Panc1 (cell line): ENCODE data around the gene CERT1. TPM values are rescaled to one million over a fixed set of nuclear protein-coding genes. Genes with fewer than 3 reads are reported as not detected.

Experiments used
- ATAC-seq: fragments of 200-7000 bp; cut with Tn5 transposase; 2 replicates; pipeline ENCODE4 v1.9.1; 2020; ENCODE audit warnings: mild to moderate bottlenecking, moderate library complexity
- BruUV-seq: library from RNA; stranded (reverse); fragments of 400-500 nt; replicated peaks from 2 replicates; lab custom pipeline; 2021; lab: Mats Ljungman, UMichigan
- CTCF ChIA-PET: fragments of 300-600 bp; sonication (Branson Sonifier 250); formaldehyde crosslinking; loops from one replicate; lab custom pipeline; 2022; ENCODE audit warnings: antibody characterized with exemption; lab: Charles Lee
- POLR2A ChIA-PET: fragments of 300-600 bp; sonication (Branson Sonifier 250); formaldehyde crosslinking; loops from one replicate; lab custom pipeline; 2022; ENCODE audit warnings: antibody characterized with exemption; lab: Charles Lee
- DNase-seq: peaks from one replicate; pipeline ENCODE4 v3.0.0-alpha.2; 2010; ENCODE audit warnings: low read depth, low spot score
- H3K27ac ChIP-seq: 2 replicates; pipeline ENCODE4 v1.5.1; 2011; ENCODE audit warnings: mild to moderate bottlenecking, low read length, inconsistent platforms
- H3K27me3 ChIP-seq: fragments of 200-500 bp; sonication (Bioruptor generic); 2 replicates; pipeline ENCODE4 v1.6.0; 2014; ENCODE audit warnings: low read length, inconsistent platforms; ENCODE audit not compliant: control insufficient read depth, insufficient read depth
- H3K36me3 ChIP-seq: fragments of 200-500 bp; sonication (Bioruptor generic); 2 replicates; pipeline ENCODE4 v1.5.1; 2014; ENCODE audit warnings: inconsistent platforms, mild to moderate bottlenecking, low read length, moderate library complexity; ENCODE audit not compliant: control insufficient read depth, insufficient read depth
- H3K4me1 ChIP-seq: 2 replicates; pipeline ENCODE4 v1.5.1; 2011; ENCODE audit warnings: inconsistent platforms, mild to moderate bottlenecking, low read length, moderate library complexity; ENCODE audit not compliant: control insufficient read depth, insufficient read depth
- H3K4me3 ChIP-seq, 2 experiments: 2 replicates each; pipeline ENCODE4 v1.5.1; 2011 to 2012; ENCODE audit warnings: low read depth in 2 of 2, low read length in 2 of 2, mild to moderate bottlenecking in 2 of 2, inconsistent platforms in 1 of 2, moderate library complexity in 1 of 2
- H3K9me3 ChIP-seq: fragments of 200-500 bp; sonication (Bioruptor generic); 2 replicates; pipeline ENCODE4 v1.5.1; 2014; ENCODE audit warnings: low read depth, mild to moderate bottlenecking, inconsistent platforms, low read length, moderate library complexity; ENCODE audit not compliant: control insufficient read depth, insufficient read depth
- POLR2AphosphoS5 ChIP-seq: IDR thresholded peaks from 2 replicates; pipeline ENCODE4 v1.6.1; 2012; ENCODE audit warnings: mild to moderate bottlenecking, low read depth, low read length, moderate library complexity
- SIN3A ChIP-seq: IDR thresholded peaks from 2 replicates; pipeline ENCODE4 v1.6.1; 2012; ENCODE audit warnings: low read depth, mild to moderate bottlenecking, low read length, moderate library complexity, borderline replicate concordance; ENCODE audit not compliant: insufficient read depth
- TCF7L2 ChIP-seq: IDR thresholded peaks from 2 replicates; pipeline ENCODE4 v1.6.1; 2011; ENCODE audit warnings: mild to moderate bottlenecking, low read depth, low read length, inconsistent platforms
- in situ Hi-C: cut with HindIII; loops from 2 replicates; pipeline ENCODE4 v1.10.0; 2016; ENCODE audit warnings: low sequenced_read_pairs, low pct_unique_long_range_greater_than_20kb
- intact Hi-C: fragments of 100-400 bp; cut with micrococcal nuclease; formaldehyde crosslinking; loops from one replicate; pipeline ENCODE4 v1.10.0; 2022; ENCODE audit not compliant: unreplicated experiment
- total RNA-seq: library from RNA; stranded (reverse); gene quantifications from one replicate; pipeline ENCODE4 v1.2.1, GENCODE V29; 2021; ENCODE audit not compliant: unreplicated experiment
- TF ChIP-seq, protein P1 (sequence below): fragments of 450-650 bp; IDR thresholded peaks from 2 replicates; pipeline ENCODE4 v1.5.1; 2017; ENCODE audit warnings: mild to moderate bottlenecking
- TF ChIP-seq, protein P2 (sequence below), 2 experiments: IDR thresholded peaks; 2 replicates each; pipeline ENCODE4 v1.6.1; 2011 to 2012; ENCODE audit warnings: low read depth in 2 of 2, control low read depth in 1 of 2, low read length in 1 of 2, mild to moderate bottlenecking in 1 of 2, moderate library complexity in 1 of 2; ENCODE audit not compliant: insufficient read depth in 1 of 2

CERT1 gene
- total RNA-seq, 1 experiment from 2014 or later: 26.7 TPM

- no peak for ATAC-seq
- no peak overlapping the region for H3K4me3 ChIP-seq
- no peaks in the 10 kb centered on the region for H3K9me3 ChIP-seq
These were observed 33.7 kb upstream of the CERT1 start for GRCh38 chr5:75545131-75545530.

GRCh38 chr5:75538211-75538610 lies 26.8 kb upstream of the CERT1 start:
- no peak overlapping the region for H3K4me3 ChIP-seq
- H3K4me1 ChIP-seq: no peaks in the 10 kb centered on the region
- ChIA-PET POLR2A (no interaction called here), CTCF (no interaction called here)
- in situ Hi-C loops (no loop called here), intact Hi-C loops (no loop called here)
- no peaks in the 10 kb centered on the region for H3K9me3 ChIP-seq
- H3K36me3 ChIP-seq: no peaks in the 10 kb centered on the region
- H3K27ac ChIP-seq: no peak overlapping the region
- no TSS peak for BruUV-seq
- TF ChIP-seq, protein P1, sequence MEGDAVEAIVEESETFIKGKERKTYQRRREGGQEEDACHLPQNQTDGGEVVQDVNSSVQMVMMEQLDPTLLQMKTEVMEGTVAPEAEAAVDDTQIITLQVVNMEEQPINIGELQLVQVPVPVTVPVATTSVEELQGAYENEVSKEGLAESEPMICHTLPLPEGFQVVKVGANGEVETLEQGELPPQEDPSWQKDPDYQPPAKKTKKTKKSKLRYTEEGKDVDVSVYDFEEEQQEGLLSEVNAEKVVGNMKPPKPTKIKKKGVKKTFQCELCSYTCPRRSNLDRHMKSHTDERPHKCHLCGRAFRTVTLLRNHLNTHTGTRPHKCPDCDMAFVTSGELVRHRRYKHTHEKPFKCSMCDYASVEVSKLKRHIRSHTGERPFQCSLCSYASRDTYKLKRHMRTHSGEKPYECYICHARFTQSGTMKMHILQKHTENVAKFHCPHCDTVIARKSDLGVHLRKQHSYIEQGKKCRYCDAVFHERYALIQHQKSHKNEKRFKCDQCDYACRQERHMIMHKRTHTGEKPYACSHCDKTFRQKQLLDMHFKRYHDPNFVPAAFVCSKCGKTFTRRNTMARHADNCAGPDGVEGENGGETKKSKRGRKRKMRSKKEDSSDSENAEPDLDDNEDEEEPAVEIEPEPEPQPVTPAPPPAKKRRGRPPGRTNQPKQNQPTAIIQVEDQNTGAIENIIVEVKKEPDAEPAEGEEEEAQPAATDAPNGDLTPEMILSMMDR: no peak
- no peak for TF ChIP-seq TCF7L2
- TF ChIP-seq, protein P2, sequence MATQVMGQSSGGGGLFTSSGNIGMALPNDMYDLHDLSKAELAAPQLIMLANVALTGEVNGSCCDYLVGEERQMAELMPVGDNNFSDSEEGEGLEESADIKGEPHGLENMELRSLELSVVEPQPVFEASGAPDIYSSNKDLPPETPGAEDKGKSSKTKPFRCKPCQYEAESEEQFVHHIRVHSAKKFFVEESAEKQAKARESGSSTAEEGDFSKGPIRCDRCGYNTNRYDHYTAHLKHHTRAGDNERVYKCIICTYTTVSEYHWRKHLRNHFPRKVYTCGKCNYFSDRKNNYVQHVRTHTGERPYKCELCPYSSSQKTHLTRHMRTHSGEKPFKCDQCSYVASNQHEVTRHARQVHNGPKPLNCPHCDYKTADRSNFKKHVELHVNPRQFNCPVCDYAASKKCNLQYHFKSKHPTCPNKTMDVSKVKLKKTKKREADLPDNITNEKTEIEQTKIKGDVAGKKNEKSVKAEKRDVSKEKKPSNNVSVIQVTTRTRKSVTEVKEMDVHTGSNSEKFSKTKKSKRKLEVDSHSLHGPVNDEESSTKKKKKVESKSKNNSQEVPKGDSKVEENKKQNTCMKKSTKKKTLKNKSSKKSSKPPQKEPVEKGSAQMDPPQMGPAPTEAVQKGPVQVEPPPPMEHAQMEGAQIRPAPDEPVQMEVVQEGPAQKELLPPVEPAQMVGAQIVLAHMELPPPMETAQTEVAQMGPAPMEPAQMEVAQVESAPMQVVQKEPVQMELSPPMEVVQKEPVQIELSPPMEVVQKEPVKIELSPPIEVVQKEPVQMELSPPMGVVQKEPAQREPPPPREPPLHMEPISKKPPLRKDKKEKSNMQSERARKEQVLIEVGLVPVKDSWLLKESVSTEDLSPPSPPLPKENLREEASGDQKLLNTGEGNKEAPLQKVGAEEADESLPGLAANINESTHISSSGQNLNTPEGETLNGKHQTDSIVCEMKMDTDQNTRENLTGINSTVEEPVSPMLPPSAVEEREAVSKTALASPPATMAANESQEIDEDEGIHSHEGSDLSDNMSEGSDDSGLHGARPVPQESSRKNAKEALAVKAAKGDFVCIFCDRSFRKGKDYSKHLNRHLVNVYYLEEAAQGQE (IDR thresholded peaks at IDR 0.05; ENCODE audit: insufficient read depth in 1 of 2, low read depth in 2 of 2, low read length in 1 of 2): no peak
- TF ChIP-seq SIN3A: no peak
- no peak for TF ChIP-seq POLR2AphosphoS5
- DNase-seq: no peak
- no peaks in the 10 kb centered on the region for H3K27me3 ChIP-seq
- ATAC-seq: no peak

More at GRCh38 chr5:75545131-75545530, 33.7 kb upstream of the CERT1 start:
- H3K4me1 ChIP-seq: no peaks in the 10 kb centered on the region
- in situ Hi-C loops: no loop called here
- TF ChIP-seq TCF7L2: no peak
- no peak for TF ChIP-seq SIN3A
- TF ChIP-seq, protein P1: no peak
- TF ChIP-seq, protein P2 (IDR thresholded peaks at IDR 0.05; ENCODE audit: insufficient read depth in 1 of 2, low read depth in 2 of 2, low read length in 1 of 2): no peak
- no peak for TF ChIP-seq POLR2AphosphoS5
- H3K27me3 ChIP-seq: no peaks in the 10 kb centered on the region
- CTCF ChIA-PET: no interaction called here
- intact Hi-C loops: no loop called here
- no peak overlapping the region for H3K27ac ChIP-seq
- POLR2A ChIA-PET: no interaction called here
- DNase-seq: no peak
- no peaks in the 10 kb centered on the region for H3K36me3 ChIP-seq
- no TSS peak for BruUV-seq
